HEK293 (cell line): ENCODE results near the gene CNGB1.

Experiments
- CTCF ChIP-seq: fragments of 450-650 bp; formaldehyde crosslinking; IDR thresholded peaks from 2 replicates; pipeline ENCODE4 v1.5.1; 2016; ENCODE audit warnings: missing biosample characterization, missing genetic modification characterization
- KLF1 ChIP-seq: fragments of 450-650 bp; formaldehyde crosslinking; IDR thresholded peaks from 2 replicates; pipeline ENCODE4 v1.5.1; 2016; ENCODE audit warnings: missing biosample characterization, missing genetic modification characterization
- SETDB1 ChIP-seq: IDR thresholded peaks from one replicate; pipeline ENCODE4 v1.6.1; 2017; ENCODE audit warnings: mild to moderate bottlenecking, low read length, moderate library complexity, mixed read lengths; ENCODE audit not compliant: insufficient read length
- ZNF629 ChIP-seq: fragments of 450-650 bp; formaldehyde crosslinking; IDR thresholded peaks from 2 replicates; pipeline ENCODE4 v1.5.1; 2017; ENCODE audit warnings: missing biosample characterization, missing genetic modification characterization

DNA sequence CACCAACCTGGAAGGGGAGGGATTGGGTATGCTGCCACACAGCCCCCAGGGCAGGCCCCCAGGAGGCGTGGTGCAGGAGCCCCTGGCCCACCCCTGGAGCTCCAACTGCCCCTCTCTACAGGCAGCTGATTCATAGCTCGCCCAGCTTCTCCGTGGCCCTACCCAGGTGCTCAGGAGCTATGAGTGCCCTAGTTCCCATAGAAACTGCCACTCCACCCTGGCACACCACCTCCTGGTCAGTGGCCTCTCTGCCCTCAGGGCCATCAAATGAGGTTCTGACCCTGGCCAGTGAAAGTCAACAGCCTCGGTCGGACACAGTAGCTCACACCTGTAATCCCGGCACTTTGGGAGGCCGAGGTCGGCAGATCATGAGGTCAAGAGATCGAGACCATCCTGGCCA is 18.0 kb downstream of the CNGB1 start:
- TF ChIP-seq ZNF629 = no peak
- no peak for TF ChIP-seq KLF1 (tag by site-specific recombination)
- TF ChIP-seq CTCF = no peak
- no peak for TF ChIP-seq SETDB1
